Suprapubic skin (tissue), 4 donors: Measurements from ENCODE around the gene RMDN3. TPM values are rescaled to one million over a fixed set of nuclear protein-coding genes. Genes with fewer than 3 reads are reported as not detected.

Source experiments
- DNase-seq, 2 donors: peaks; one replicate each; pipeline ENCODE4 v3.0.0-alpha.2; 2019; ENCODE audit warnings: low spot score in 2 of 2
- H3K27ac ChIP-seq: fragments of 200-600 bp; sonication (generic); one replicate; pipeline ENCODE4 v1.5.1; 2019
- H3K27me3 ChIP-seq: fragments of 200-600 bp; sonication (generic); one replicate; pipeline ENCODE4 v1.5.1; 2019
- H3K36me3 ChIP-seq: fragments of 200-600 bp; sonication (generic); one replicate; pipeline ENCODE4 v1.5.1; 2019
- H3K4me1 ChIP-seq: fragments of 200-600 bp; sonication (generic); one replicate; pipeline ENCODE4 v1.5.1; 2019
- H3K4me3 ChIP-seq: fragments of 200-600 bp; sonication (generic); one replicate; pipeline ENCODE4 v1.5.1; 2019; ENCODE audit warnings: mild to moderate bottlenecking
- H3K9me3 ChIP-seq: fragments of 200-600 bp; sonication (generic); one replicate; pipeline ENCODE4 v1.5.1; 2019
- EP300 ChIP-seq: sonication (generic); formaldehyde crosslinking; IDR thresholded peaks from one replicate; pipeline ENCODE4 v1.6.1; 2017; ENCODE audit warnings: antibody characterized with exemption
- POLR2A ChIP-seq, 2 donors: fragments of 450-650 bp; IDR thresholded peaks; one replicate each; pipeline ENCODE4 v1.6.1; 2017; ENCODE audit warnings: antibody characterized with exemption in 2 of 2, mild to moderate bottlenecking in 2 of 2, moderate library complexity in 2 of 2
- POLR2AphosphoS5 ChIP-seq, 3 donors: sonication (generic); formaldehyde crosslinking; IDR thresholded peaks; one replicate each; pipeline ENCODE4 v1.6.1; 2017; ENCODE audit warnings: antibody characterized with exemption in 3 of 3
- WGBS: methylation state at CpG from one replicate; pipeline ENCODE4 v1.1.5; 2018; 5-methylcytosine and 5-hydroxymethylcytosine counted together
- total RNA-seq, 4 donors: library from RNA; depleted of rRNA; stranded (reverse); fragments of >200 nt; gene quantifications; one replicate each; pipeline ENCODE4 v1.1.0, GENCODE V29; 2016
- TF ChIP-seq, protein P1 (sequence below), 2 donors: fragments of 200-600 bp in 1 of 2; fragments of 450-650 bp in 1 of 2; sonication (generic) in 1 of 2; IDR thresholded peaks; one replicate each; pipeline ENCODE4 v1.5.1; 2016 to 2019; ENCODE audit warnings: antibody characterized with exemption in 2 of 2, mild to moderate bottlenecking in 1 of 2, moderate library complexity in 1 of 2

RMDN3 gene
- total RNA-seq, 4 donors from 2014 or later = 25.4 to 44.8 (median 35.6) TPM

DNA sequence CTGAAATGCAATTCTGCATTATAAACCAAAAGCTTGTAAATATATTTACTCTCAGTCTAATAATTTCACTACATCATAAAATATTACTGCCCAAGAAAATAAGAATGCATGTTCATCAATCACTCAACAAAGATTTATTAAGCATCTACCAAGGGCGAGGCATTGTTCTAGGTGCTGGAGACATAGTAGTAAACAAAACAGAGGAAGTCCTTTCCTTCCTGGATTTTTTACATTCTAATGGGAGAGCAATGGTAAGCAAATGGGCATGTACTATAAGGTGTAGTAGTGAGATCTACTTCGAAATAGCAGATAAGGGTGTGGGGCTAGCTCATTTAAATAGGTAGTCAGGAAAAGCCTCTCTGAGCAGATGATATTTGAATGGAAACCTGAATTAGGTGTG lies 41.0 kb upstream of the RMDN3 start:
- no peak overlapping the region for H3K27ac ChIP-seq

DNA sequence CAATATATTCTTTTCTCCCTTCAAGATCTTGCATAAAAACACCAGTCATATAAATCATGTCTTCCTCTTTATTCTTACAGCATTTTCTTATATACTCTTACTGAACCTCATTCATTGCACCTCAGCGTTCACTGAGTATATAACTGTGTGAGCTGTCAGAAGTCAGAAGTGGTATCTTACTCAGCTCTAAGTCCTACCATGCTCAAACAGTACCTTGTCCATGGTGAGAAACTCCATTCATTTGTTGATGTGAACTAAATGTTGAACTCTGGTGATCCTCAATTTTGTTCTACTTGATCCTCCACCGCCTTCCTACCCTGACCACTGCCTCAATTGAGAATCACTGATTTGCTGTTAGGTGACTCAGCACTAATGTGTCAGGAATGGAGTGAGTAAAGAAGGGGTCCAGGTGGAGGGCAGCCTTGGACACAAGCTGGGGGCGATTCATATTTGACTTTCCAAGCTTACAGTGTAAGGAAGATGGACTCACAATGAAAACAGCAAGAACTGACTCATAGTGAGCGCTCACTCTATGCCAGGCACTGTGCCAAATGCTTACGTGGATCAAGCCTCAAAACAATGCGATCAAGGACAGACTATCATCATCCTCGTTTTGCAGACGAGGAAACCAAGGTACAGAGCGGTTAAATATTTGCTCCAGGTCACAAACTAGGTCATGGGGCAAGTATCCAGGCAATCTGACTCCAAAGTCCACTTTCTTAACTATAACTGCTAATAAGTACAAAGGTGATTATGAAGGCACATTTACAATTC lies 38.3 kb upstream of the RMDN3 start:
- Histone ChIP-seq H3K36me3 (peaks cover 9% of the 10 kb centered on the region), H3K4me3 (no peak overlapping the region), H3K4me1 (peaks cover 23% of the 10 kb centered on the region), H3K27ac (no peak overlapping the region), H3K9me3 (no peaks in the 10 kb centered on the region), H3K27me3 (no peaks in the 10 kb centered on the region)
- DNase-seq = no peak
- WGBS = 66% methylated on average over 9 of the region's 9 CpGs
- TF ChIP-seq, protein P1, sequence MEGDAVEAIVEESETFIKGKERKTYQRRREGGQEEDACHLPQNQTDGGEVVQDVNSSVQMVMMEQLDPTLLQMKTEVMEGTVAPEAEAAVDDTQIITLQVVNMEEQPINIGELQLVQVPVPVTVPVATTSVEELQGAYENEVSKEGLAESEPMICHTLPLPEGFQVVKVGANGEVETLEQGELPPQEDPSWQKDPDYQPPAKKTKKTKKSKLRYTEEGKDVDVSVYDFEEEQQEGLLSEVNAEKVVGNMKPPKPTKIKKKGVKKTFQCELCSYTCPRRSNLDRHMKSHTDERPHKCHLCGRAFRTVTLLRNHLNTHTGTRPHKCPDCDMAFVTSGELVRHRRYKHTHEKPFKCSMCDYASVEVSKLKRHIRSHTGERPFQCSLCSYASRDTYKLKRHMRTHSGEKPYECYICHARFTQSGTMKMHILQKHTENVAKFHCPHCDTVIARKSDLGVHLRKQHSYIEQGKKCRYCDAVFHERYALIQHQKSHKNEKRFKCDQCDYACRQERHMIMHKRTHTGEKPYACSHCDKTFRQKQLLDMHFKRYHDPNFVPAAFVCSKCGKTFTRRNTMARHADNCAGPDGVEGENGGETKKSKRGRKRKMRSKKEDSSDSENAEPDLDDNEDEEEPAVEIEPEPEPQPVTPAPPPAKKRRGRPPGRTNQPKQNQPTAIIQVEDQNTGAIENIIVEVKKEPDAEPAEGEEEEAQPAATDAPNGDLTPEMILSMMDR (IDR thresholded peaks at IDR 0.05) = no peak
- TF ChIP-seq POLR2A (IDR thresholded peaks at IDR 0.05) = no peak
- TF ChIP-seq POLR2AphosphoS5 (IDR thresholded peaks at IDR 0.05) = no peak
- TF ChIP-seq EP300 = no peak

More for the DNA sequence above, 41.0 kb upstream of the RMDN3 start:
- TF ChIP-seq POLR2A (IDR thresholded peaks at IDR 0.05) (no peak), EP300 (no peak), POLR2AphosphoS5 (IDR thresholded peaks at IDR 0.05) (no peak)
- TF ChIP-seq, protein P1 (IDR thresholded peaks at IDR 0.05) = no peak
- H3K4me3 ChIP-seq = no peak overlapping the region
- H3K36me3 ChIP-seq = peaks cover 9% of the 10 kb centered on the region
- no peak for DNase-seq
- no peaks in the 10 kb centered on the region for H3K9me3 ChIP-seq
- 62% methylated on average over 2 of the region's 2 CpGs for WGBS
- no peaks in the 10 kb centered on the region for H3K27me3 ChIP-seq
- H3K4me1 ChIP-seq = peaks cover 18% of the 10 kb centered on the region

DNA sequence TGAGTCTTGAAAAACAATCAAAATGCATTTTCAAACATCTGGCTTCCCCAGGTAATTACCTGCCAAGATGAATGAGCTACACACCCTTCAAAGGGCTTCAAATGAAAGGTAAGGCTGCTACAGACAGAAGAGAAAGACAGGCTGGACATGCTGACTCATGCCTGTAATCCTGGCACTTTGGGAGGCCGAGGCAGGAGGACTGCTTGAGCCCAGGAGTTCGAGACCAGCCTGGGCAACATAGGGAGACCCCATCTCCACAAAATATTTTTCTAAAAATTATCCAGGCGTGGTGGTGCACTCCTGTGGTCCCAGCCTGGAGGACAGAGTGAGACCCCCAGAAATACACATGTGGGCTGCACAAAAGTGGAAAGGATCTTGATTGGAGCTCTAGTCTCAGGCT lies 37.3 kb upstream of the RMDN3 start:
- 85% methylated on average over 3 of the region's 3 CpGs for WGBS
- peaks cover 9% of the 10 kb centered on the region for H3K36me3 ChIP-seq
- peaks cover 29% of the 10 kb centered on the region for H3K4me1 ChIP-seq
- DNase-seq = no peak
- H3K9me3 ChIP-seq = no peaks in the 10 kb centered on the region
- TF ChIP-seq POLR2AphosphoS5 (IDR thresholded peaks at IDR 0.05) = no peak
- TF ChIP-seq POLR2A (IDR thresholded peaks at IDR 0.05) = no peak
- no peak for TF ChIP-seq EP300
- TF ChIP-seq, protein P1 (IDR thresholded peaks at IDR 0.05) = no peak
- no peaks in the 10 kb centered on the region for H3K27me3 ChIP-seq
- no peak overlapping the region for H3K27ac ChIP-seq
- H3K4me3 ChIP-seq = no peak overlapping the region

DNA sequence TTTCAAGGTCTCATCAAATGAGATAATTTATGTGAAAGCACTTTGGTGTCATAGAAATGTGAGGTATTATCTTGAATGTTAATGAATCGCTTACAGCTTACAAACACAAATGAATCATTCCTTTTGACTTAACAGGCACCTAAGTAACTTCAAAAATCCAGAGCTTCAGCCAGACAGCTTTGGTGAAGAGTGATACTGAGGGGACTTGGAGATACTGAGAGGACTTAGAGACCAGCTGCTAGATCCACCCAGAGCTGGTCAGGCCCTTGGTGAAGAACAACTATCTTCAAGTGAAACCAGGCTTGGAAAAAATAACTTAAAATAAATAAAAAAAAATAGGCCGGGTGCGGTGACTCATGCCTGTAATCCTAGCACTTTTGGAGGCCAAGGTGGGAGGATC lies 35.7 kb upstream of the RMDN3 start:
- Histone ChIP-seq H3K36me3 (peaks cover 9% of the 10 kb centered on the region), H3K27ac (no peak overlapping the region)
- WGBS = 73% methylated on average over 3 of the region's 3 CpGs

DNA sequence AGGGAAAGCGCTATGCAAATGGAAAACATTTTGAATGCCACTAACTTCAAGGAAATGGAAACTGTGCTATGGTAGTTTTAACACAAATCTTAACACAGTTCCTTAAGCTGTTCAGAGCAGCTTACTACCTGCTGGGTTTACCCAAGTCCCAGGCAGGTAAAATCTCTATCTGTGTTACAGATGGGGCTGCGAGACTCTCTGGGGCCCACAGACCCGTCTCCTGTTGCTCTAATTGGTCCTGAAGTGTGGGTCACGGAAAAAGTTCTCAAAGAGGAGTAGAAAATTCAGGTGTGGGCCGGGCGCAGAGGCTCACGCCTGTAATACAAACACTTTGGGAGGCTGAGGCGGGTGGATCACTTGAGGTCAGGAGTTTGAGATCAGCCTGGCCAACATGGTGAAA lies 34.9 kb upstream of the RMDN3 start:
- 95% methylated on average over 8 of the region's 8 CpGs for WGBS
- no peak for TF ChIP-seq POLR2AphosphoS5 (IDR thresholded peaks at IDR 0.05)
- no peak for TF ChIP-seq EP300
- TF ChIP-seq, protein P1 (IDR thresholded peaks at IDR 0.05) = no peak
- no peak for TF ChIP-seq POLR2A (IDR thresholded peaks at IDR 0.05)
- Histone ChIP-seq H3K36me3 (peaks cover 9% of the 10 kb centered on the region), H3K4me3 (no peak overlapping the region), H3K9me3 (no peaks in the 10 kb centered on the region), H3K27ac (no peak overlapping the region), H3K27me3 (no peaks in the 10 kb centered on the region), H3K4me1 (peaks cover 42% of the 10 kb centered on the region)
- no peak for DNase-seq

More for the DNA sequence above, 35.7 kb upstream of the RMDN3 start:
- H3K9me3 ChIP-seq = no peaks in the 10 kb centered on the region
- no peak for DNase-seq
- TF ChIP-seq POLR2A (IDR thresholded peaks at IDR 0.05) (no peak), EP300 (no peak), POLR2AphosphoS5 (IDR thresholded peaks at IDR 0.05) (no peak)
- TF ChIP-seq, protein P1 (IDR thresholded peaks at IDR 0.05) = no peak
- H3K27me3 ChIP-seq = no peaks in the 10 kb centered on the region
- H3K4me3 ChIP-seq = no peak overlapping the region
- H3K4me1 ChIP-seq = peaks cover 46% of the 10 kb centered on the region
